ENCODE results near the gene SUN1.
"Not testable (repeated sequence)": the region's sequence is repeated elsewhere in the genome, so short reads cannot be mapped to it uniquely, and the experiment has no call there.

SUN1 gene

DNA sequence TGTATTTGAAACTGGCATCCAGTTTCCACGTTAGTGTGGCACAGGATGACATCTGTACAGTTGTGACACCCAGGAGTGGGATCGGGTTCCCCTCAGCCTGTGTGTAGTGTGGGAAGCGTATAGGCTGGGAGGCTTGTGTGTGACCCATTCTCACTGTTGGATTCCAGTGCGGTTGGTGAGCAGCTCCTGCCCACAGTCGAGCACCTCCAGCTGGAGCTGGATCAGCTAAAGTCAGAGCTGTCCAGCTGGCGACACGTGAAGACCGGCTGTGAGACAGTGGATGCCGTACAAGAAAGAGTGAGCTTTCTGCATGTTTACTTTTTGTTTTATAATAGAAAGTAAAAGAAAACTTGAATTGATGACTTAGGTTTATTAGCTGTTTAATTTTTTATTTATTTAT lies 25.4 kb downstream of the SUN1 start:
- DNase-seq = no peak

GRCh38 chr7:859359-860030 lies 27.2 kb downstream of the SUN1 start:
- DNase-seq = no peak

GRCh38 chr7:860149-860548 lies 27.9 kb downstream of the SUN1 start:
- DNase-seq = no peak

DNA sequence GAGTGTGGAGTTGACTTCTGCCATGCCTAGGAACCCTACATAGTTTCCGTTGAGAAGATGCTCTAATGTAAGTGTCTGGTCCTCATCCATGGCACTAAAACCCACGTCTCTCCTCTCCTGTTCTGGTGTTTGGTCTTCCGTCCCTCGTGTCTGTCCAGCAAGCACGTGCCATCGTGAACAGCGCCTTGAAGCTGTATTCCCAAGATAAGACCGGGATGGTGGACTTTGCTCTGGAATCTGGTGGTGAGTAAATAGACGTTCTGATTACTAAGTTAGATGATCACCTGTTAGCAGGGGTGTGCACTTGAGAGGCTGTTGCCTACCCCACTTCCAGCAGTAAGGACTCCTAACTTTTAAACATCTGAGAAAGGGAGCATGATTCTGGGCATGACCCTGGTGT lies 28.9 kb downstream of the SUN1 start:
- no peak for DNase-seq

DNA sequence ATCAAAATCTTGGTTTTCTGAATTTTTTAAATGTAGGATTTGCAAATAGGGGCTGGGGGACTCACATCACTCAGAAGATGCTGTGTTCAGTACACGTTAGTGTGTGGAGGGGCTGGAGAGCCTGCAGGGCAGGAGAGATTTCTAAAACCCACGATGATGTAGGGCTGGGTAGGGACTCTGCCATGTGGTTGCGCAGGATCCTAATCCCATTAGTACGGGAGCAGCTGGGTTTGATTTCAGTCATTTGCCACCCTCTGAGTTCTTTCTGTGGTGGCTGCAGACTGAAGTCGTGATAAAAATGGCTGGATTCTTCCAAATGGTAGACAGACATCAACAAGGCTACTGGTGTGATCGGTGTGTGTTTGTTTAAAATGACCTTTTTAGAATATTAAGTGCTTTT lies 29.9 kb downstream of the SUN1 start:
- no peak for DNase-seq

DNA sequence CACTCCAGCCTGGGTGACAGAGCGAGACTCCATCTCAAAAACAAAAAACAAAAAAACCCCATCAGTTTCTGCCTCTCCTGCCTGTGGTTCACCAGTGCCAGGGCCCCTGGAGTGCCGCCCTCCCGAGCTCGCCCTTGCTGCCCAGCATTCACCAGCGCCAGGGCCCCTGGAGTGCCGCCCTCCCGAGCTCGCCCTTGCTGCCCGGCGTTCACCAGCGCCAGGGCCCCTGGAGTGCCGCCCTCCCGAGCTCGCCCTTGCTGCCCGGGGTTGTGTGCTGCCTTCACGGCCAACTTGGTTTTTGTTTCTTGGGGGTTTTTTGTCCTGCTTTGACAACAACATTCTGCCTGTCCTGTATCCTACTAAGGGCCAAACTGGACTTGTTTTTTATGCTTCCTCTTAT lies 30.8 kb downstream of the SUN1 start:
- DNase-seq = no peak

DNA sequence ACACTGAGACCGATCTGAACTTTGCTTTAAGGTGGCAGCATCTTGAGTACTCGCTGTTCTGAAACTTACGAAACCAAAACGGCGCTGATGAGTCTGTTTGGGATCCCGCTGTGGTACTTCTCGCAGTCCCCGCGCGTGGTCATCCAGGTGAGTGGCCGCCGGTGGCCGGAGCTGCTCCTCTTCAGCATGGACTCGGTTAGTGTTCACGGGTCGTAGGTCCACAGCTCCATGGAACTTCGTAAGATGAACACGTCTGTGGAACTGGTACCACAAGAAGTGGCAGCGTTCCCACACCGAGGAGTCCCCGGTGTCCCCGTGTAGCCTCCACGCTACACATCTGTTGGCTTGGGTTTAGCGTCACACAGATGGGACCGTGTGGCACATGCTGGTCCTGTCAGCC lies 33.6 kb downstream of the SUN1 start:
- DNase-seq = no peak

GRCh38 chr7:867001-867405 lies 34.7 kb downstream of the SUN1 start:
- no peak for DNase-seq

- DNase-seq = no peak
These were observed 35.3 kb downstream of the SUN1 start for GRCh38 chr7:867406-868188.

DNA sequence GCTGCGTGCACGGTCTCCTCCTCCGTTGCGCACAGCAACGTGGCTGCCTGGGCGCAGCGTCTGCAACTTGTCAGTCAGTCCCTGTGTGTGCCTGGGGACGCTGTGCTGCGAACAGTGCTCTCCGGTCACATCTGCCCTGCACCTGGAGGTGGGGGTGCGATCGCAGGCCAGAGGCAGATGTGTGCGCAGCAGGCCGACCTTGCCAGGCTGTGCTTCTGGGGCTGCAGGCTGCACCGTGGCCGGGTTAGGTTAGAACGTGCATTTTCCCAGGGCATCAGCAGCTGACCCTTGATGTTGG lies 35.9 kb downstream of the SUN1 start:
- no peak for DNase-seq

- no peak for DNase-seq
These were observed 37.1 kb downstream of the SUN1 start for GRCh38 chr7:869348-869747.

GRCh38 chr7:871900-872537 lies 39.7 kb downstream of the SUN1 start:
- no peak for DNase-seq

GRCh38 chr7:872685-873084 lies 40.4 kb downstream of the SUN1 start:
- not testable (repeated sequence) for DNase-seq

DNA sequence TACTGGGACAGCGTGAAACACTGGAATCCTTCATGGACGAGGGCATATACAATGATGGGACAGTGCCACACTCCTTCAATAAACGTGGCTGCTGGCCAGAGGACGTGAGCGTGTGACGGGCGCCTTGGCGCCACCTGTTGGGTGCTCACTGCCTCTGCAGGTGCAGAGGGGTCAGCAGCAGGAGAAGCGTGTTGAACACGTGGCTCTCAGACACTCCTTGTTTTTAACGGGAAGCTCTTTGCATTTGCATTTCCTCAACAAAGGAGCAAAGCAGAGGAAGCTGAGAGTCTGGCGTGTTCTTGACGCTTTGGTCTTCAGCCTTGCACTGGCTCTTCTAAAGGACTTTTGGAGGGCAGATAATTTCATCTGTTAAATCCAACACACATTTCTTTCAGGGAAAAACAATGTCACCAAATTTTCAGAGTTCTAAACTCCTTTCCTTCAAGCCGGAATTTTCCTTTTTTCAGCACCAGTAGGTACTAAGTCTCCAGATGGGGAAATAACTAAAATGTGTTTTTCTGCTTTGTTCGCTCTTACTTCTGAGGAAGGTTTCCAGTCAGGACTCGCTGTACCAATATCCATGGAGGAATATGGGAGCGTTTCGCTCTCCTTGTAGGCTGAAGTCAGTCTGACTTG lies 41.2 kb downstream of the SUN1 start:
- DNase-seq = peak; percentile 43

- no peak for DNase-seq
These were observed 41.9 kb downstream of the SUN1 start for GRCh38 chr7:874031-874749.

DNA sequence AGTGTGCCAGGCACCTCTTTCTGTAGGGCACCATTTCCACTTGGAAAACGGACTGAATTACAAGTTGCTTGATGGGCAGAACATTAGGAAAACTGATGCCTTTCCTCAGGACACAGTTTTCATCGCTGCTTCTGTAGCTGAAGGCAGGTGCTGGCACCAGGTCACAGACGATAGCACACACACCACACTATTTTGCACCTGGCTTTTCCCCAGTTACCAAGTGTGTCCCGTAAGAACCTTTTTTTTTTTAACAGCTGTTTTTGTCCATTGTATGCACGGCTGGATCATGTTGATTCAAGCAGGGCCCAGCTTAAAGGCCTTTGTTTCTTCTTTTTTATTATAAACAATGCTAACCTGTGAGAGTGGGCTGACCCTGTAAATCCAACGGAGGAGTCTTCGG lies 42.8 kb downstream of the SUN1 start:
- no peak for DNase-seq

DNA sequence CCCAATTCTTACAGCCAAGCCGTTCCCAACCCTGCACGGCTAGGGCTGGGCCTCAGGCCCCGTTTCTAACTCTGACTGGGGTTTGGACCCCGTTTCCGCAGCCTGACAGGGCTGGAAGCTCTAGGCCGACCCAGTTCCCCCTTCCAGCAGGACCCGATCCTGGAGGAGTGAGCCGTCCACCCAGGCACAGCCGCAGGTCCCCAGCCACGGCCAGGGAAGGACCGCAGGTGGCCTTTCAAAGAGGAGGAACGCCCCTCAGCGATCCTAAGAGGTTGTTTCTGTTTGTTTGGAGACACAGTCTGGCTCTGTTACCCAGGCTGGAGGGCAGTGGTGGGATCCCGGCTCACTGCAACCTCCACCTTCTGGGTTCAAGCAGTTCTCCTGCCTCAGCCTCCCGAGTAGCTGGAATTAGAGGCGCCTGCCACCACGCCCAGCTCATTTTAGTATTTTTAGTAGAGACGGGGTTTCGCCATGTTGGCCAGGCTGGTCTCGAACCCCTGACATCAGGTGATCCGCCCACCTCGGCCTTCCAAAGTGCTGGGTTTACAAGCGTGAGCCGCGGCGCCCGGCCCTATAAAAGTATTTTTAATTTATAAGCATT lies 43.3 kb downstream of the SUN1 start:
- no peak for DNase-seq

DNA sequence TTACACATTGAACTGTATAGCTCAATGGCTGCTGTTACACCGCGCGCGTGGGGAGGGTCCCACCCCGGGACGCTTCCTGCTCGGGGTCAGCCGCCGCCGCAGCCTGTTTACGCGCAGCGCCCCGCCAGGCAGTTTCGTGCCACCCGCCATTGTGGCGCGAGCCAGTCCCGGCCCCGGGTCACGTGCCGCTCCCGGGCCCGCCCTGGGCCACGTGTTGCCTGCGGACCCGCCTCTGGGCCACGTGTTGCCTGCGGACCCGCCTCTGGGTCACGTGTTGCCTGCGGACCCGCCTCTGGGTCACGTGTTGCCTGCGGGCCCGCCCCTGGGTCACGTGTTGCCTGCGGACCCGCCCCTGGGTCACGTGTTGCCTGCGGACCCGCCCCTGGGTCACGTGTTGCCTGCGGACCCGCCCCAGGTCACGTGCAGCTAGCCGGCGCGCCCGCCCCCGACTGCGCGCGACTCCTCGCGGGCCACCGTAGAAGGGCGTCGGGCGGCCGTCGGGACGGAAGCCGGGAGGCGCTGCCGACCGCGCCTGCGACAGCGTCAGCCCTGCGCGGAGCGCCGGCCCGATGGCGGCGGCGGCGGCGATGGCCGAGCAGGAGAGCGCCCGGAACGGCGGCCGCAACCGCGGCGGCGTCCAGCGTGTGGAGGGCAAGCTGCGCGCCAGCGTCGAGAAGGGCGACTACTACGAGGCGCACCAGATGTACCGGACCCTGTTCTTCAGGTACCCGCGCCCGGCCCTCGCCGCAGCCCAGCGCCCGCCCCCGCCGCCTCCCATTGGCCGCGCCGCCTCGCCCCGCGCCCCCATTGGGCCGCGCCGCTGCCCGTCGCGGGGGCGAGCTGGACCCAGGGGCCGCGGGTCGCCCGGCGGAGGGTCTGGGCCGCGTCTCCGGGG lies 44.0 kb downstream of the SUN1 start, which contains the start of gene GET4:
GET4 (plus strand) TSS at position 478 of the 895 bp plus-strand sequence; CDS start at position 570, 92 bp downstream.
- DNase-seq = peak; percentile 95

DNA sequence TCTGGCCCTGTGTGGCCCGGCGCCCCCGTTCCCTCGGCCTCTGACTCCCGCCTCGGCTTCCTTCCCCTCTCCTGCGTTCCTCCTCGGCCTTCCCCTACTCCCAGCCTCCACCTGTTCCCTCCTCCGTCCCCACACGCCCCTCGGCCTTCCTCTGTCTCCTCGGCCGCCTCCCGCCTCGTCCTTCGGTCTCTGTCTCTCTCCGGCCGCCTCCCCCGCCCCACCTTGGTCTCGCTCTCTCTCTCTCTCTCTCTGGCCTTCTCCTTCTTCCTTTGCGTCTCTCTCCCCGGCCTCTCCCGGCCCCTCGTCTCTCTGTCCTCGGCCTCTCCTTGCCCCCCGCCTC lies 44.7 kb downstream of the SUN1 start:
- DNase-seq = no peak

DNA sequence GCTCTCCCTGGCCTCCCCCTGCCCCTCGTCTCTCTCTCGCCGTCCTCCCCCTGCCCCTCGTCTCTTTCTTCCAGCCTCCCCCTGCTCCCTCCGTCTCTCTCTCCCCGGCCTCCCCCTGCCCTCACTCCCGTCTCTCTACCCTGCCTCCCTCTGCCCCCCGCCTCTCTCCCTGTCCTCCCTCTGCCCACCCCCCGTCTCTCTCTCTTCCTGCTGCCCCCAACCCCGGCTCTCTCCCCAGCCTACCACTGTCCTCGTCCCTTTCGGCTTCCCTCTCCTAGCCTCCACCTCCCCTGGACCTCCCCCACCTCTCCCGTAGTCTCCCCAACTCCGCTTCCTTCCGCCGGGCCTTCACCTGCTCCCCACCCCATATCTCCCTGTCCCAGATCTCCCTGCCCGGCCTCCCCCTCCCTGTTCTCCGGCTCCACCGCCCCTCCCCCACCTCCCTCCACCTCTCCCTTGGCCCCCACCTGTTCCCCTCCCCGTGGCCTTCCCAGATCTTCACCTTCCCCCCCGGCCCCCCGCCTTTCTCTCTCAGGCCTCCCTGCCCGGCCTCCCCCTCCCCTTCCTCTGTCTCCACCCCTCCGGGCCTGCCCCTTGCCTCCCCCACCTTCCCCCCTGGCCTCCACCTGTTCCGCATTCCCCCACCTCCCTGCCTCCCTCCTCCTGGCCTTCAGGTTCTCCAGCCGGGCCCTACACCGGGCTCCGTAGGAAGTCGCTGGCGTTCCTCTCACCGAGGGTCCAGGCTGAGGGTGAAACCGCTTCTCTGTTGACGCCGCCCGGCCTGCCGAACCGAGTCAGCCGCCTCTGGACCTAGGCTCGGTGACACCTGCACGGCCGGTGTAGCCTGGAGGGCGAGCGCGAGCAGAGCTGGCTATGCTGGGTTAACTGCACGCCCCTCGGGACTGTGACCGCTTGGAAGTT lies 45.3 kb downstream of the SUN1 start:
- no peak for DNase-seq

GRCh38 chr7:879093-879492 lies 46.8 kb downstream of the SUN1 start:
- no peak for DNase-seq
